ENCODE measurements around the gene DNAJC13.

DNA sequence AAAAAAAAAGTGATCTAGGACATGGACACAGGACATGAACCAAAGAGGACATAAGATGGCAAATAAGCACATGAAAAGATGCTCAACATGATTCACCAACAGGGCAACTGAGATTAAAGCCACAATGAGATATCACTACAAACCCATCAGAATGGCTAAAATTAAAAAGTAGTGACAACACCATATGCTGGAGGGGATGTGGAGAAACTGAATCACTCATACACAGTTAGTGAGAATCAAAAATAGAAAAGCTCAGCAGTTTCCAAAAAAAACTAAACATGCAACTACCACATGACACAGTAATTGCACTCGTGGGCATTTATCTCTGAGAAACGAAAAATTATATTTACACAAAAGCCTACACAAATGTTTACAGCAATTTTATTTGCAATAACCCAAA, 151.9 kb downstream of the DNAJC13 start:
- TF ChIP-seq, protein P1, sequence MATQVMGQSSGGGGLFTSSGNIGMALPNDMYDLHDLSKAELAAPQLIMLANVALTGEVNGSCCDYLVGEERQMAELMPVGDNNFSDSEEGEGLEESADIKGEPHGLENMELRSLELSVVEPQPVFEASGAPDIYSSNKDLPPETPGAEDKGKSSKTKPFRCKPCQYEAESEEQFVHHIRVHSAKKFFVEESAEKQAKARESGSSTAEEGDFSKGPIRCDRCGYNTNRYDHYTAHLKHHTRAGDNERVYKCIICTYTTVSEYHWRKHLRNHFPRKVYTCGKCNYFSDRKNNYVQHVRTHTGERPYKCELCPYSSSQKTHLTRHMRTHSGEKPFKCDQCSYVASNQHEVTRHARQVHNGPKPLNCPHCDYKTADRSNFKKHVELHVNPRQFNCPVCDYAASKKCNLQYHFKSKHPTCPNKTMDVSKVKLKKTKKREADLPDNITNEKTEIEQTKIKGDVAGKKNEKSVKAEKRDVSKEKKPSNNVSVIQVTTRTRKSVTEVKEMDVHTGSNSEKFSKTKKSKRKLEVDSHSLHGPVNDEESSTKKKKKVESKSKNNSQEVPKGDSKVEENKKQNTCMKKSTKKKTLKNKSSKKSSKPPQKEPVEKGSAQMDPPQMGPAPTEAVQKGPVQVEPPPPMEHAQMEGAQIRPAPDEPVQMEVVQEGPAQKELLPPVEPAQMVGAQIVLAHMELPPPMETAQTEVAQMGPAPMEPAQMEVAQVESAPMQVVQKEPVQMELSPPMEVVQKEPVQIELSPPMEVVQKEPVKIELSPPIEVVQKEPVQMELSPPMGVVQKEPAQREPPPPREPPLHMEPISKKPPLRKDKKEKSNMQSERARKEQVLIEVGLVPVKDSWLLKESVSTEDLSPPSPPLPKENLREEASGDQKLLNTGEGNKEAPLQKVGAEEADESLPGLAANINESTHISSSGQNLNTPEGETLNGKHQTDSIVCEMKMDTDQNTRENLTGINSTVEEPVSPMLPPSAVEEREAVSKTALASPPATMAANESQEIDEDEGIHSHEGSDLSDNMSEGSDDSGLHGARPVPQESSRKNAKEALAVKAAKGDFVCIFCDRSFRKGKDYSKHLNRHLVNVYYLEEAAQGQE (IDR thresholded peaks at IDR 0.05; ENCODE audit: low read depth): no peak
- TF ChIP-seq EGR1 (IDR thresholded peaks at IDR 0.05) (no peak), EP300 (IDR thresholded peaks at IDR 0.05; ENCODE audit: borderline replicate concordance) (no peak), ZBTB7A (IDR thresholded peaks at IDR 0.05; ENCODE audit: low read depth) (no peak), TAF1 (IDR thresholded peaks at IDR 0.05; ENCODE audit: low read depth) (no peak), RAD21 (IDR thresholded peaks at IDR 0.05; ENCODE audit: low read depth) (no peak), YY1 (IDR thresholded peaks at IDR 0.05; ENCODE audit: low read depth) (no peak), CEBPB (IDR thresholded peaks at IDR 0.05) (no peak), CREB1 (IDR thresholded peaks at IDR 0.05; ENCODE audit: low read depth) (no peak), FOXM1 (IDR thresholded peaks at IDR 0.05; ENCODE audit: borderline replicate concordance, low read depth) (no peak), NFIC (IDR thresholded peaks at IDR 0.05) (no peak)
- TF ChIP-seq, protein P2, sequence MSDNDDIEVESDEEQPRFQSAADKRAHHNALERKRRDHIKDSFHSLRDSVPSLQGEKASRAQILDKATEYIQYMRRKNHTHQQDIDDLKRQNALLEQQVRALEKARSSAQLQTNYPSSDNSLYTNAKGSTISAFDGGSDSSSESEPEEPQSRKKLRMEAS (IDR thresholded peaks at IDR 0.05): no peak
- TF ChIP-seq, protein P3, sequence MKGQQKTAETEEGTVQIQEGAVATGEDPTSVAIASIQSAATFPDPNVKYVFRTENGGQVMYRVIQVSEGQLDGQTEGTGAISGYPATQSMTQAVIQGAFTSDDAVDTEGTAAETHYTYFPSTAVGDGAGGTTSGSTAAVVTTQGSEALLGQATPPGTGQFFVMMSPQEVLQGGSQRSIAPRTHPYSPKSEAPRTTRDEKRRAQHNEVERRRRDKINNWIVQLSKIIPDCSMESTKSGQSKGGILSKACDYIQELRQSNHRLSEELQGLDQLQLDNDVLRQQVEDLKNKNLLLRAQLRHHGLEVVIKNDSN (IDR thresholded peaks at IDR 0.05): no peak
